HK-2 (cell line): ENCODE measurements around the gene SET.
A peak's percentile ranks its signal among the peaks of the same experiment; 100 is the strongest.
"Not testable (repeated sequence)": the region's sequence is repeated elsewhere in the genome, so short reads cannot be mapped to it uniquely, and the experiment has no call there.

Source experiments
- DNase-seq: peaks from one replicate; pipeline ENCODE4 v3.0.0-alpha.2; 2018; ENCODE audit not compliant: unreplicated experiment

SET gene, protein sequence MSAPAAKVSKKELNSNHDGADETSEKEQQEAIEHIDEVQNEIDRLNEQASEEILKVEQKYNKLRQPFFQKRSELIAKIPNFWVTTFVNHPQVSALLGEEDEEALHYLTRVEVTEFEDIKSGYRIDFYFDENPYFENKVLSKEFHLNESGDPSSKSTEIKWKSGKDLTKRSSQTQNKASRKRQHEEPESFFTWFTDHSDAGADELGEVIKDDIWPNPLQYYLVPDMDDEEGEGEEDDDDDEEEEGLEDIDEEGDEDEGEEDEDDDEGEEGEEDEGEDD

DNA sequence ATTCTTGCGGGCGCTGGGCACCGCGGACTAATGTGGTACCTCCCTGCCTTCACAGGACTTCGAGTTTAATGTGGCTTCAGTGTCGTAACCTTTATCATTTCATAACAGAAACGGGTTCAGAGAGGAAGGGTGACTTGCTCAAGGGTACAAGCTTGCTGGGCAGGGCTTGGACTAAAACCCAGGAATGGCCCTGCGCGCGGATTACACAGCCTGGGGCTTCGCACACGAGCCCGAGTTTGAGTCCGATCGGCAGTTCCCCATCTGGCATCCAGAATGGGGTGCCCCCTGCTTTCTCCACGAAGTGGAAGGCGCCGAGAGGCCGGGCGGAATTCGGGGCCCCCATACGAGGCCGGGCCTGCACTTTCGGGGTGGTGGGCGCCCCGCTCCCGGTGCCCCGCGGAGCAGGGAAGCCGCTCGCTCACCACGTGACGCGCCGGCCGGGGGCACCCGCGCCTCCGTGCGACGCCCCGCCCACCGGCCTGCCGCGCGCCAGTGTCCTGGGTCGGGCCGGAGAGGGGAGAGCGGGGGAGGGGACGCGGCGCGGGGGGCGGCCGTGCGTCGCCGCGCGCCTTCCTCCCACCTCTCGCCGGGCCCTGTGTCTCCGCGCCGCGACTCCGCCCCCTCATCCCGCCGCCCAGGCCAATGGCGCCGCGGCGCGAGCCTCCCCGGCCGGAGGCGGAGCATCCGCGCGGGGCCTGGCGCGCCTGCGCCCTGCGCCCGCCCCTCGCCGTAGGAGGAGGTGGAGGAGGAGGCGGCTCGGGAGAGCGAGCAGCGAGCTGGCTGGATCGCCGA, at the start of gene SET:
Gene SET, plus strand, starts transcription at position 722 of the 792 bp plus-strand sequence. CDS start 361 bp downstream, outside the sequence.
- peak; percentile 89 for DNase-seq

DNA sequence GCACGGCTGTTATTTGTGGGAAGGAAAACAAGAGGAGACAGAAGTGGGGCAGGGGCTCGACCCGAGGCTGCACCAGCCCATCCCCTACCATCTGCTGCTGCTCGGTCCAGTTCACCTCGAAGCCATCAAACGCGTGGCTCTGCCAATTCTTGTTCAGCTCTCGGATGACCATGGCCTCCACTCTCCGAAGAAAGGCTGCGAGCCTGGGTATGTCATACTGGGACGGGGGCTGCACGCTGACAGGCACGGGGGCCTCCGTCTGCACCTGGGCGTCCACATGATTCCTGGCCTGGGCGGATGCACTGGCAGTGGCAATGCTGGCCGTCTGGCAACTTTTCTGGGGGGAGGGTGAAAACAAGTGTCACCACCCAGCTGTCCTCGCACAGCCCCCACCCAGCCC, 48.4 kb upstream of the SET start:
- DNase-seq: no peak

DNA sequence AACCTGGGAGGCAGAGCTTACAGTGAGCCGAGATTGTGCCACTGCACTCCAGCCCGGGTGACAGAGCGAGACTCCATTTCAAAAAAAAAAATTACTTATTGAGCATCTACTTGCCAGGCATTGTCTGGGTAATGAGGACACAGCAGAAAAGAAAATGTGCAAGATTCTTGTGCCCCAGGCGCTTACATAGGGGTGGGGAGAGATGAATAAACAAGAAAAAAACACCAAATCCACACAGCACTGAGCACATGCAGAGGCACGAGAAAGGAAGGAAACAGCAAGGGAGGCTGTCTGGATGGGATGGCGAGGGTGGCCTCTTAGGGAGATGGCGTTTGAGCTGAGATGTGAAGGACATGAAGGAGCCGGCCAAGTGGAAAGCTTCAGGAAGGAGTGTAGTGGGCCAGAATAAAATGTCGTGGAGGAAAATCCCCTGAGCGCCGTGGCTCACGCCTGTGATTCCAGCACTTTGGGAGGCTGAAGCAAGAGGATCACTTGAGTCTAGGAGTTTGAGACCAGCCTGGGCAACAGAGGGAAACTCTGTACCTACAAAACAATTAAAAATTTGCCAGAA, 46.3 kb upstream of the SET start:
- DNase-seq: no peak

DNA sequence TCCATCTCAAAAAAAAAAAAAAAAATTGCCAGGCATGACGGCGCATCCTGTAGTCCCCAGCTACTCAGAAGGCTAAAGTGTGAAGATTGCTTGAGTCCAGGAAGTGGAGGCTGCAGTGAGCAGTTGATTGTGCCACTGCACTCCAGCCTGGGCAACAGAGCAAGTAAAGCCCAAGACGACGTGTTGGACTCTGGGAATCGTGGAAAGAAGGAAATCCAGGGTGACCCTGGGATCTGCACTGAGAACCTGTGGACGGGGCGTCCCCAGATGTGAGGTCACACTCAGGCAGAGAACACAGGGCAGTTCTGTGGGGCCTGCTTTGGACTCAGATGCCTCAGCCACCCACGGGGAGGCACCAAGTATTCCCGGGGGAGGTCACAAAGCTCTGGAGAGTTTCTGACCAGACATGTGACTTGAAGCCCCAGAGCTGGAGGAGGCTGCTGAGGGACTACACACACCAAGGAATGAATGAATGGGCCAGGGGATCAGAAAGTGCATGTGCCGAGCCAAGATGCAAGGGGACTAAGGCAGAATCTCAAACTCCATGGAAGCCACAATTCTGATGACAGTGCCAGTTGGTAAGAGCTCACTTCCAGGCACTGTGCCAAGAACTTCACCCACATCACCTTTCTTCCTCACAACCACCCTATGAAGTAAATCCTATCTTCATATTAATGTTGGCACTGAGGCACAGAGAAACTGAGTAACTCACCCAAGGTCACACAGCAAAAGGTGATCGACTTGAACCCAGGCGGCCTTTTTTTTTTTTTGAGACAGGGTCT, 45.3 kb upstream of the SET start:
- DNase-seq: no peak

DNA sequence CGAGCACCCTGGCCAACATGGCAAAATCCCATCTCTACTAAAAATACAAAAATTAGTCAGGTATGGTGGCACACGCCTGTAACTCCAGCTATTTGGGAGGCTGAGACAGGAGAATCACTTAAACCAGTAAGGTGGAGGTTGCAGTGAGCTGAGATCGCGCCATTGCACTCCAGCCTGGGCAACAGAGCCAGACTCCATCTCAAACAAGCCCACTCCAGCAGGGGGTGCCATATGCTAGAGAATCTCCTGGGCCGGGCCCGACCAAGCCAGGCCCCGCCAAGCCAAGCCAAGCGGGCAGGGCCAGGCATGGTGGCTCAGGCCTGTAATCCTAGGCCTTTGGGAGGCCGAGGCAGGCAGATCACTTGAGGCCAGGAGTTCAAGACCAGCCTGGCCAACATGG, 40.8 kb upstream of the SET start:
- not testable (repeated sequence) for DNase-seq

DNA sequence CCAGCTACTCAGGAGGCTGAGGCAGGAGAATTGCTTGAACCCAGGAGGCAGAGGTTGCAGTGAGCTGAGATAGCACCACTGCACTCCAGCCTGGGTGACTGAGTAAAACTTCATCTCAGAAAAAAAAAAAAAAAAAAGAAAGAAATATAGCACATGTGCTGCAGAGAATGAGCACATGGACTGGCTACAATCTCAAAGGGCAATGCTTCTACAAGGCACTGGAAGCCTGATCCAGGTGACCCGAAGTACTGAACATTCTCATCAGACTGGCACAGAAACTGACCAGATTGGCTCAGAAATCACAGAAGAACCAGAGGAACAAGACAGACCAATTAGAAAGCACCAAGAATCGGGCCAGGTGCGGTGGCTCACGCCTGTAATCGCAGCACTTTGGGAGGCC, 37.2 kb upstream of the SET start:
- DNase-seq: no peak

DNA sequence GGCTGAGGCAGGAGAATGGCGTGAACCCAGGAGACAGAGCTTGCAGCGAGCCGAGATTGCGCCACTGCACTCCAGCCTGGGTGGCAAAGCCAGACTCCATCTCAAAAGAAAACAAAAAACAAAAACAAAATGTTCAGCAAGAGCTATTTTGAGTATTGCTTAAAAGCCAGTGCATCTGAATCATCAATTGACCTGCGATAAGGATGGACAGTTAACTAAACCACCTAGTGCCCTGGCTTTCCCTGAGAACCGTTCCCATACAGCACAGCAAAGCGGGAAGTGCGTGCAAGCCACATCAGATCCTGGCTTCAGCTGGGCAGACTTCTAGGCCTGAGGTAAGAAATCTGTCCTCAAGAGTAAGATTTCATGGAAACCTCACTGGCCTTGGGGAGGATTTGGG, 35.1 kb upstream of the SET start:
- no peak for DNase-seq

DNA sequence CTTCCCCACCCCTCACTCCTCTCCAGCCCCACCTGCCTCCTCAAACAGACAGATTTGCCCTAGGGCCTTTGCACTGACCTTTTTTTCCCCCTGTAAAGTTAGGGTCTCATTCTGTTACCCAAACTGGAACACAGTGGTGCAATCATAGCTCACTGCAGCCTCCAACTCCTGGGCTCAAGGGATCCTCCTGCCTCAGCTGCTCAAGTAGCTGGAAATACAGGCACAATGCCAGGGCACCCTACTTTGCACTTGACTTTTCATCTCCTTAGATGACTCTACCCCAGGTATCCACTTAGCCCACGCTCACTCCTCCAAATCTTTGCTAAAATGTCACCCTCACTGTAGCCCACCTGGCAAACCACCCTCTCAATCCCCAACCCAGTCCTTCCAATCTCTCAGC, 34.5 kb upstream of the SET start:
- DNase-seq: no peak

DNA sequence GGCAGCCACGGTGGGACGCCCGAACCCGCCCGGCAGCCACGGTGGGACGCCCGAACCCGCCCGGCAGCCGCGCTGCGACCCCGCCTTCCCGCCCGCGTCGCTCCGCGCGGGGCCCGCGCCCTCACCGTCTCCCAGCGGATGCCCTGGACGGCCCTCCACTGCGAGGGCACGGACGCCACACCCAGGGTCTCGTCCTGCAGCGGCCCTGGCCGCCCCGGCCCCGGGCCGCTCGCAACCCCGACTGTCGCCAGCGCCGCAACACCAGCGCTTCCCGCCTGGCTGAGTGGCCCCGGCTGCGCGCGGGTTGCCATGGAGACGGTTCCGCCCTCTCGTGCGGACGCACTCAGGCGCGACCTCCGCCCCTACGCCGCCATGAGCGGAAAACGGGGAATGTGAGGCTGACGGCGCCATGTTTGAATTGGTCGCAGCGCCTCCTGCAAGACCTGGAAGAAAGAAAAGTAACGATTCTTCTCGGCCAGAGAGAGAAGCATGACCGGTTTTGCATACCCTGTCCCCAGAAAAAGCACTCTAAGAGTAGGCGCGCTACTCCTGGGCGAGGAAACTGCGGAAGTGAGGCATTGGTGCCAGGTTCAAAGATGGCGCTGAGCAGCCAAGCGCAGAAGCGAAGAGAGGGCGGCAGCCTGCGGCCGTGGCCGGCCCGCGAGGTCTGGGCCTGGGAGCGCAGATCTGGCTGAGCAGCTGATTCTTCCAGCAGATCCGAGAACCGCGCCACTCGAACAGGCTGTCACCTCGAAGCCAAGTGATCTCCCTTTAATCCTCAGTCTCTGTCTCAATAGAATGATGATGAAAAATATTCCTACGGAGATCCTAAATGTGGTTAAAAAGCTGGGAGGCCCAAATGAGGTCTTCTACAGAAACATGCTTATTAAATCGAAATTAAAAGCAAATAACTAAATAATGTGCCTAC, 32.3 kb upstream of the SET start, which contains the start of gene DYNC2I2:
Gene DYNC2I2, minus strand, starts transcription at position 432 of the 928 bp plus-strand sequence. Its CDS starts 121 bp downstream, at position 311.
- DNase-seq: peak; percentile 88

DNA sequence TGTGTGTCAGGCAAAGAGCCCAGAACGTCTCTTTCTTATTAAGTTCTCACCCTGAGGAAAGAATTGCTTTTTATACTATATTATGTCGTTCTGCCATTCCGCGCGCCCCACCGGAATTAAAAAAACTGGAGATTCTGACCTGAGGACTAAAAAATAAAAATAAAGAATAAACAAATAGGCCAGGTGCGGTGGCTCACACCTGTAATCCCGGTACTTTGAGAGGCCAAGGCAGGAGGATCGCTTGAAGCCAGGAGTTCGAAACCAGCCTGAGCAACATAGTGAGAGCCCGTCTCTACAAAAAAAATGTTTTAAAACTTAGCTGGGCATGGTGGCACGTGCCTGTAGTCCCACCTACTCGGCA, 31.7 kb upstream of the SET start:
- DNase-seq: no peak

DNA sequence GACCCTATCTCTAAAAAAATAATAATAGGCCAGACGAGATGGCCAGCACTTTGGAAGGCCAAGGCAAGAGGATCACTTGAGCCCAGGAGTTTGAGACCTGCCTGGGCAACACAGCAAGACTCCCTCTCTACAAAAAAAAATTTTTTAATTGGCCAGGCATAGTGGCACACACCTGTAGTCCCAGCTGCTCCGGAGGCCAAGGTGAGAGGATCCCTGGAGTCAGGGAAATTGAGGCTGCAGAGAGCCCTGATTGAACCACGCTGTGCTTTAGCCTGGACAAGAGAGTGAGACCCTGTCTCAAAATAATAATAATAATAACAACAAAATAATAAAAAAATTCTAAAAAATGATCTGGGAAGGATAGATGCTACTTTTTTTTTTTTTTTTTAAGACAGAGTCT, 31.2 kb upstream of the SET start:
- DNase-seq: no peak

DNA sequence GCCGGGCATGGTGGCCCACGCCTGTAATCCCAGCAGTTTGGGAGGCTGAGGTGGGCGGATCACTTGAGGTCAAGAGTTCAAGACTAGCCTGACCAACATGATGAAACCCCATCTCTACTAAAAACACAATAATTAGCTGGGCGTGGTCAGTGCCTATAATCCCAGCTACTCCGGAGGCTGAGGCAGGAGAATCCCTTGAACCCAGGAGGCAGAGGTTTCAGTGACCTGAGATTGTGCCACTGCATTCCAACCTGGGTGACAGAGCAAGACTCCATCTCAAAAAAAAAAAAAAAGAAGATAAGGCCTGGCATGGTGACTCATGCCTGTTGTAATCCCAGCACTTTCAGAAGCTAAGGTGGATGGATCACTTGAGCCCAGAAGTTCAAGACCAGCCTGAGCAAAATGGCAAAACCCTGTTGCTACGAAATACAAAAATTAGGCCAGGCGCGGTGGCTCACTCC, 22.5 kb upstream of the SET start:
- not testable (repeated sequence) for DNase-seq

DNA sequence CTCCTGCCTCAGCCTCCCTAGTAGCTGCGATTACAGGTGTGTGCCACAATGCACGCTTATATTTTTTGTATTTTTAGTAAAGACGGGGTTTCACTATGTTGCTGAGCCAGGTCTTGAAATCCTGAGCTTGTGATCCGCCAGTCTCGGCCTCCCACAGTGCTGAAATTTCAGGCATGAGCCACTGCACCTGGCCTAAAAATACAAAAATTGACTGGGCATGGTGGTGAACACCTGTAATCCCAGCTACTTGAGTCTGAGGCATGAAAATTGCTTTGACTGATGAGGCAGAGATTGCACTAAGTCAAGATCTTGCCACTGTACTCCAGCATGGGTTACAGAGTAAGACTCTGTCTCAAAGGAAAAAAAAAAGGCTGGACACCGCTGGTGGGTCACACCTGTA, 19.2 kb upstream of the SET start:
- DNase-seq: no peak

DNA sequence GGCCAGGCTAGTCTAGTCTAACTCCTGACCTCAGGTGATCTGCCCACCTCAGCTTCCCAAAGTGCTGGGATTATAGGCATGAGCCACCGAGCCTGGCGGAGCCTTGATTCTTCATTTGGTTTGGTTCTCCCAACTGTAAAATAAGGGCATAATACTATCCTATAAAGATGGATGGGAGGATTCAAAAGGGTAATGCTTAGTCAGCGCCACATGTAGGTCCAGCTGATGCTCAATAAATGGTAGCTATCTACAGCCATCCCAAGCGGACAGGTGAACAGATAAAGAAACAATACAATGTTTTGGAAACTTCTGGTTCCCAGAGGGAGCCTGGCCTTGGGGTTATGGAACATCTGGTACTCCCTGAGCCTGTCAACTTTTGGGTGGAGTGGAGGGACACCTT, 13.6 kb upstream of the SET start:
- DNase-seq: no peak

DNA sequence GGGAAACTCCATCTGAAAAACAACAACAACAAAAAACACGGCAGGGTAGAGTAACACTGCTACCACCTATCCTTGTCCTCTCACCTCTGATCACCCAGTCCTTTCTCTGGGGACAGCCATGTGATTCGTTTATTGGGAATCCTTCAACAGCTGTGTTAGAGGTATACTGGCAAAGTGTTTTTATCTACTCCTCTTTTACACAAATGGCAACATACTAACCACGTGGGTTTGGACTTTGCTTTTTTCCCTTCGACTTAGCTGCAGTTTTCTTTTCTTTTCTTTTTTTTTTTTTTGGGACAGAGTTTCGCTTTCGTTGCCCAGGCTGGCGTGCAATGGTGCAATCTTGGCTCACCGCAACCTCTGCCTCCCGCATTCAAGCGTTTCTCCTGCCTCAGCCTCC, 11.2 kb upstream of the SET start:
- no peak for DNase-seq

DNA sequence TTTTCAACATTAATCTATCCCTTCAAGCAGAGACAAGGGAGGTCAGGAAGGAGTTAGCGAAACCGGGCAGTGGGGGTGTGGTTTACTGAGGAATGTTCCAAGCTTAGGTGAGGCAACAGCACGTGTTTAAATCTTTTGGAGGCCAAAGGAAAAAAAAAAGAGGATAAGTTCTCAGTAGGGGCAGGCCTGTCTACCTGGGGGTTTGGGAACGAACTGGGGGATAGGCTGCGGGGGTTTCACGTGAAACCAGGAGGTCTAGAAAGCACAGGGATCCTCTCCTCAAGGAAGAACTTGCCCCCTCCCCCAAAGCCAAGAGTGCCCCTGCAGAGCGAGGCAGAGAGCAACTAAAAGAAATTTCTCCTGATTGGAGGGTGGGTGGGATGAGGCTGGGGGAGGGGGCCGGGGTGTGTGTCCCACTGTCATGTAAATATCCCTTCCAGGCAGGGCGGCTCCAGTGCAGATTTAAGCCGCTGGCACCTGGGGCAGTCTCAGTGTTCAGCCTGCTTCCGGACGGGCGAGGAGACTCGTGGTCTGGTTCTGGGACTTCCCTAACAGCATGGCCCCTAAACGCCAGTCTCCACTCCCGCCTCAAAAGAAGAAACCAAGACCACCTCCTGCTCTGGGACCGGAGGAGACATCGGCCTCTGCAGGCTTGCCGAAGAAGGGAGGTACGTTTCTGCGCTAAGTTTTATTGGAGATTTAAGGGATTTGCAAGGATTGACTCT, 5.5 kb upstream of the SET start:
- peak; percentile 66 for DNase-seq

DNA sequence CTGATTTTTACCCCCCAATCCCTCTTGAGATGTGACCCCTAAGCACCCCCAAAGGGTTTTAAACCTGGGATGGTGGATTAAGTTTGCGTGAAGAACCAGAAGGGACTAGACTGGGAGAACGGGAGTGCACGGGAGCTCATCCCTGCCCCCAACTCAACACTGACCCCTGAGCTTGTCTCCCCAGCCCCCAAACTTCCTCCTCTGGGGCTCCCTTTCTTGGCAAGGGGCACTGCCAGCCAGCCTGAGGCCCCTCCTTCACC, 5.0 kb upstream of the SET start:
- no peak for DNase-seq

DNA sequence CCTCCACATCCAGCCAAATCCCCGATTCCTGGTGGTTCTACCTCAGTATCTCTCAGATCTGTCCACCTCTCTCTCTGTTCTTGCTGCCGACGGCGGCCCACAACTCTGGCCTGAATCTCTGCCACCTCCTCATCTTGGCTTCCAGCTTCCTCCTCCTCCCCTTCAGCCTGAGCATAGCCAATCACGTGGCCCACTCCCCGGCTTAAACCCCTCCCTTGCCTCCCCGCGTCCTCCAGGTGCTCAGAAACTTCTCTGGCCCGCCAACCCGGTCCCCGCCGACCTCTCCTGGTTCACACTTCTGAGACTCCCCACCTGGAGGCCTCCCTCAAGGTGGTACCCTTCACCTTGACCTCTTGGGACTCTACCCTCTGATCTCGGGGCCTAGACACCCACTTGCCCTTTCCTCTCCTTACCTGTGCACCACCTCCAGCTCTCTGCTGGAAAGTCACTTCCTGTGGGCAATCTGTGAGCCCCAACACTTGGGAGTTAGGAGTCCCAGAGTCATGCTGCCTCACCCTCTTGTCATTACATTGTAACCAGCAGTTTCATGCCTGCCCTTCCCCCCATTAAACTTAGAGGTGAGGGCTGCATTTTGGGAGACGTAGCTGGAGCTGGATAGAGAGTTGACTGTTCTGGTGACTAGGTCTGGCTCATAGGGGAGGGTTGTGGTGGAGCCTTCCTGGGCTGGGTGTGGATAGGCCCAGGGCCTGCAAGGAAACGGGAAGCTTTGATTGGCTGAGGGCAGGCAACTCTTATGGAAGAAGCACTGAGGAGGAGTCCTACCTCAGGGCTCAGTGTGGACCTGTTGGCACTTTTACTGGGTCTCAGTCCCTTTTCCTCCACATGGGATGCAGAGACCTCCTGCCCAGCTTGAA, 4.5 kb upstream of the SET start:
- DNase-seq: peak; percentile 87

DNA sequence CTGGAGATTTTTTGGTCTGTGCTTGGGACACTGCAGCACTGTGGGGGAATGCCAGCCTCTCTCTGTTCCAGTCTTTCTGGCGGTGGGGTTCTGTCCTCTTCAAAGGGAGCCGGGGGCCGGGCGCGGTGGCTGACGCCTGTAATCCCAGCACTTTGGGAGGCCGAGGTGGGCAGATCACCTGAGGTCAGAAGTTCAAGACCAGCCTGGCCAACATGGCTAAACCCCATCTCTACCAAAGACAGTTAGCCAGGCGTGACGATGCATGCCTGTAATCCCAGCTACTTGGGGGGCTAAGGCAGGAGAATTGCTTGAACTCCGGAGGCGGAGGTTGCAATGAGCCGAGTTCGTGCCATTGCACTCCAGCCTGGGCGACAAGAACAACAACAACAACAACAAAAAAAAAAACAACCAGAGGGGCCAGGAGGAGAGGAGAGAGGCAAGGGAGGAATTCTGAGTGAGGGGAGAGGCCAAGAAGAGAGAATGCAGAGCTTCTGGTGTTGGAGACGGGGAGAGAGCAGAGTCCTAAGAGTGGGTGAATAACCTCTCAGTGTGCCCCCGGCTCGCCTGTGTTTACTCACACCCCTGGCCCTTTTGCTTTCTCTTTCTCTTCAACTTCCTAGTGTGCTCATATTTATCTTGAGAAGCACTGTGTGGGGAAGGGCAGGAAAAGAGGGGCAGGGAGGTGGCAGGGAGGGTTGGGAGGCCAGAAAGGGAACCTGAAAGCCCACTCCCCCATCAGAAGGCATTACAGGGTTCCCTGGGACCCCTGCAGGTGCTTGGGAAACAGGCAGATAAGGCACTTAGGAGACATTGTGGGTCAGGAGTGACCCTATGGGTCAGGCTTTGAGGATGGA, 3.2 kb upstream of the SET start:
- no peak for DNase-seq
